Smooth muscle cell (in vitro differentiated cells): Measurements from ENCODE around the gene KCND2. TPM values are rescaled to one million over a fixed set of nuclear protein-coding genes. Genes with fewer than 3 reads are reported as not detected.
A peak's percentile ranks its signal among the peaks of the same experiment; 100 is the strongest.

ENCODE experiments used
- DNase-seq: peaks from one replicate; lab custom pipeline; 2025; ENCODE audit not compliant: unreplicated experiment; lab: John Stamatoyannopoulos, UW
- H2AFZ ChIP-seq: fragments of 200-600 bp; sonication (generic); 2 replicates; pipeline ENCODE4 v1.6.0; 2016; ENCODE audit warnings: antibody characterized with exemption, low read depth, mild to moderate bottlenecking
- H3F3A ChIP-seq: fragments of 200-600 bp; sonication (generic); 2 replicates; pipeline ENCODE4 v1.6.0; 2017; ENCODE audit warnings: antibody characterized with exemption, low read depth
- H3K27ac ChIP-seq: fragments of 200-600 bp; sonication (generic); 2 replicates; pipeline ENCODE4 v1.5.1; 2016; ENCODE audit warnings: low read depth, mild to moderate bottlenecking
- H3K27me3 ChIP-seq: fragments of 200-600 bp; sonication (generic); 2 replicates; pipeline ENCODE4 v1.6.1; 2016; ENCODE audit warnings: low read depth, mild to moderate bottlenecking
- H3K36me3 ChIP-seq: fragments of 200-600 bp; sonication (generic); 2 replicates; pipeline ENCODE4 v1.5.1; 2016; ENCODE audit warnings: low read depth
- H3K4me1 ChIP-seq: fragments of 200-600 bp; sonication (generic); 2 replicates; pipeline ENCODE4 v1.5.1; 2016; ENCODE audit warnings: low read depth
- H3K4me2 ChIP-seq: fragments of 200-600 bp; sonication (generic); 2 replicates; pipeline ENCODE4 v1.6.0; 2016; ENCODE audit warnings: mild to moderate bottlenecking
- H3K4me3 ChIP-seq: fragments of 200-600 bp; sonication (generic); 2 replicates; pipeline ENCODE4 v1.5.1; 2016; ENCODE audit warnings: mild to moderate bottlenecking
- H3K79me2 ChIP-seq: fragments of 200-600 bp; sonication (generic); 2 replicates; pipeline ENCODE4 v1.6.0; 2016; ENCODE audit warnings: low read depth, mild to moderate bottlenecking
- H3K9ac ChIP-seq: fragments of 200-600 bp; sonication (generic); 2 replicates; pipeline ENCODE4 v1.6.0; 2016; ENCODE audit warnings: low read depth
- H3K9me3 ChIP-seq: fragments of 200-600 bp; sonication (generic); replicated peaks from 2 replicates; pipeline ENCODE4 v1.5.1; 2016; ENCODE audit warnings: low read depth
- H4K20me1 ChIP-seq: fragments of 200-600 bp; sonication (generic); 2 replicates; pipeline ENCODE4 v1.6.0; 2016; ENCODE audit warnings: low read depth
- CTCF ChIP-seq: fragments of 200-600 bp; sonication (generic); IDR thresholded peaks from 2 replicates; pipeline ENCODE4 v1.5.1; 2017; ENCODE audit warnings: borderline replicate concordance, mild to moderate bottlenecking, antibody characterized with exemption; ENCODE audit not compliant: insufficient read depth, poor library complexity, severe bottlenecking
- WGBS: methylation state at CpG from one replicate; pipeline ENCODE4 v1.1.7; 2016; ENCODE audit warnings: low lambda C conversion rate; 5-methylcytosine and 5-hydroxymethylcytosine counted together
- polyA plus RNA-seq: library from polyadenylated mRNA; unstranded; fragments of >200 nt; fragmentation: Nextera tagmentation; extraction: Ambion mirVana; gene quantifications from 2 replicates; pipeline ENCODE4 v1.2.1, GENCODE V29; 2016
- total RNA-seq: library from RNA; depleted of rRNA; stranded (reverse); fragments of >200 nt; gene quantifications from 2 replicates; pipeline ENCODE4 v1.2.3, GENCODE V29; 2014

The KCND2 gene
- total and polyA plus RNA-seq, 2 experiments from 2014 or later = 1.6 to 2.9 TPM

GRCh38 chr7:120332433-120332832, 59.5 kb downstream of the KCND2 start:
- H2AFZ ChIP-seq = no peak overlapping the region
- 93% methylated on average over 2 of the region's 2 CpGs for WGBS
- no peak overlapping the region for H3K9ac ChIP-seq
- H4K20me1 ChIP-seq = no peaks in the 10 kb centered on the region
- no peaks in the 10 kb centered on the region for H3F3A ChIP-seq
- DNase-seq = no peak
- no peak overlapping the region for H3K4me3 ChIP-seq
- no peaks in the 10 kb centered on the region for H3K9me3 ChIP-seq
- no peaks in the 10 kb centered on the region for H3K36me3 ChIP-seq
- no peak for TF ChIP-seq CTCF
- no peaks in the 10 kb centered on the region for H3K27me3 ChIP-seq
- no peaks in the 10 kb centered on the region for H3K79me2 ChIP-seq
- H3K4me1 ChIP-seq = no peaks in the 10 kb centered on the region
- no peak overlapping the region for H3K4me2 ChIP-seq
- no peak overlapping the region for H3K27ac ChIP-seq

DNA sequence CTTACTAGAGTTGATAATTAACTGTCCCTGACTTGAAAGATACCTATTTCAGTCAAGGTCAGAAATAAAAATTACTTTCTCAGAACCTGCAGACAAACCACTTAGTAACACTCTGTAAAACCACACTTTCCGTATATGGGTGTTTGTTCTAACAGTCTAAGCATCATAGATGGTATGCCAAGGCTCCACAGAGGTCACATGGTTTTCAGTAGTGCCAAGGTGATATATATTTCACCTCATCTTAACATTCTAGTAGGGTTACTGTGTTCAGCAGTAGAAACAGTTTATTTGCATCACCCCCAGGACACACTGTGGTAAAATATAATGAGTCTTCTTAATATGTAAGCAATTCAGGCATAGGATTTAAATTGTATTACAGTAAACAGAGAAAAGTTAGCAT, 61.5 kb downstream of the KCND2 start:
- no peaks in the 10 kb centered on the region for H3K36me3 ChIP-seq

DNA sequence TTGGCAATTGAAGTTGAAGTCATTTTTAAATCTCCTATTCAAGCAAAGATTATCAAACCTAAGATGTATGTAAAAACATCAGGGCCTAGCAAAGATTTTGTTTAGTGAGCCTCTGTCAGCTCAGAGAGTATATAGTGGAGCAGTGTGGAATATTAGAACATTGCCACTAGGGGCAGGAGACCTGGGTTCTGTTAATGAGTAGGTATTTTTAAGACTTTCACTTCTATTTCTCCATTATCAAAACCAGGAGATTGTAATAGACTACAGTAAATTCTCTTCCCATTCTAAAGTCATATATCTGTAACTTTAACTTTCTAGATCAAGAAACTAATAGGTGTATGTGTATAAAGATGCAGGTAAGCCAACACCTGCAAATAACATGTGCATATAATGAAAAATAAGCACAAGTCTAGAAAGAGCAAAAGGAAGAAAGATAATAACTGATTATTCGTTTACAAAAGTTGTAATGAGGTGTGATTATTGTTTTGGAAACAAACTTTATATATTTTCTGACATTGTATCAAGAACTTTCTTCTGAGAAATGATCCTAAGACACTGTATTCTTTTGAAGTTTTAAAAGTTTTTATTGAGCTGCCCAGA, 64.4 kb downstream of the KCND2 start:
- no peak overlapping the region for H3K9ac ChIP-seq
- WGBS = 23% methylated on average over 1 of the region's 1 CpG
- no peaks in the 10 kb centered on the region for H3K79me2 ChIP-seq
- no peak overlapping the region for H3K27ac ChIP-seq
- H3K4me1 ChIP-seq = no peaks in the 10 kb centered on the region
- TF ChIP-seq CTCF = peak; percentile 56
- H3K9me3 ChIP-seq = no peaks in the 10 kb centered on the region
- no peaks in the 10 kb centered on the region for H3K27me3 ChIP-seq
- H2AFZ ChIP-seq = no peak overlapping the region
- H3K4me3 ChIP-seq = no peak overlapping the region
- no peak overlapping the region for H3K4me2 ChIP-seq
- H3K36me3 ChIP-seq = no peaks in the 10 kb centered on the region
- no peaks in the 10 kb centered on the region for H3F3A ChIP-seq
- H4K20me1 ChIP-seq = no peaks in the 10 kb centered on the region
- no peak for DNase-seq

More for the DNA sequence above, 61.5 kb downstream of the KCND2 start:
- Histone ChIP-seq H3K27ac (no peak overlapping the region), H3K9me3 (no peaks in the 10 kb centered on the region), H3K4me3 (no peak overlapping the region), H4K20me1 (no peaks in the 10 kb centered on the region), H3K4me1 (no peaks in the 10 kb centered on the region), H3K4me2 (no peak overlapping the region), H3F3A (no peaks in the 10 kb centered on the region), H2AFZ (no peak overlapping the region), H3K79me2 (no peaks in the 10 kb centered on the region), H3K9ac (no peak overlapping the region), H3K27me3 (no peaks in the 10 kb centered on the region)
- WGBS = 100% methylated on average over 1 of the region's 1 CpG
- no peak for TF ChIP-seq CTCF
- DNase-seq = no peak

GRCh38 chr7:120344276-120344675, 71.3 kb downstream of the KCND2 start:
- TF ChIP-seq CTCF = no peak
- Histone ChIP-seq H3K4me1 (no peaks in the 10 kb centered on the region), H3K9me3 (no peaks in the 10 kb centered on the region), H2AFZ (no peak overlapping the region), H4K20me1 (no peaks in the 10 kb centered on the region), H3K79me2 (no peaks in the 10 kb centered on the region), H3F3A (no peaks in the 10 kb centered on the region), H3K36me3 (no peaks in the 10 kb centered on the region), H3K4me2 (peak overlapping the region; percentile 26), H3K9ac (no peak overlapping the region), H3K4me3 (no peak overlapping the region), H3K27me3 (no peaks in the 10 kb centered on the region), H3K27ac (no peak overlapping the region)
- WGBS = 66% methylated on average over 5 of the region's 5 CpGs
- no peak for DNase-seq
